CD4-positive, alpha-beta T cell (primary cell): ENCODE data around the gene PITX1. TPM values are rescaled to one million over a fixed set of nuclear protein-coding genes. Genes with fewer than 3 reads are reported as not detected.

ENCODE experiments used
- ATAC-seq: fragments of 200-7000 bp; cut with Tn5 transposase; one replicate; pipeline ENCODE4 v1.10.0; 2022; ENCODE audit warnings: mild to moderate bottlenecking; ENCODE audit not compliant: poor library complexity
- CTCF ChIA-PET: fragments of 350-600 bp; sonication (Branson Sonifier 250); formaldehyde crosslinking; loops from one replicate; lab custom pipeline; 2021; ENCODE audit warnings: antibody characterized with exemption, inconsistent platforms; lab: Charles Lee
- POLR2A ChIA-PET: fragments of 350-600 bp; sonication (Branson Sonifier 250); formaldehyde crosslinking; loops from one replicate; lab custom pipeline; 2021; ENCODE audit warnings: antibody characterized with exemption, inconsistent platforms; lab: Charles Lee
- DNase-seq, 14 experiments: peaks; one replicate each; pipeline ENCODE4 v3.0.0-alpha.2; 2013 to 2020; ENCODE audit warnings: mixed read lengths in 2 of 14
- H3K27ac ChIP-seq, 2 donors: one replicate each; pipeline versions ENCODE4 v1.5.1 to v1.7.0; 2013; ENCODE audit warnings: low read length in 2 of 2, low read depth in 1 of 2, mild to moderate bottlenecking in 1 of 2
- H3K27me3 ChIP-seq, 2 experiments: 1 replicate in 1 of 2; 2 replicates in 1 of 2; pipeline versions ENCODE4 v1.6.1 to v1.7.0; 2013; ENCODE audit warnings: low read length in 2 of 2, control low read depth in 1 of 2, mild to moderate bottlenecking in 1 of 2, moderate library complexity in 1 of 2; ENCODE audit not compliant: insufficient read depth in 2 of 2, control insufficient read depth in 1 of 2
- H3K36me3 ChIP-seq: one replicate; pipeline ENCODE4 v1.6.1; 2013; ENCODE audit warnings: low read length, control low read depth; ENCODE audit not compliant: insufficient read depth
- H3K4me1 ChIP-seq: one replicate; pipeline ENCODE4 v1.6.1; 2013; ENCODE audit warnings: low read length, control low read depth; ENCODE audit not compliant: insufficient read depth
- H3K4me3 ChIP-seq: one replicate; pipeline ENCODE4 v1.5.1; 2013; ENCODE audit warnings: mild to moderate bottlenecking, low read length, moderate library complexity
- H3K9me3 ChIP-seq, 2 experiments: 1 replicate in 1 of 2; 2 replicates in 1 of 2; pipeline versions ENCODE4 v1.6.1 to v1.7.0; 2013; ENCODE audit warnings: low read length in 2 of 2, mild to moderate bottlenecking in 2 of 2, control low read depth in 1 of 2, moderate library complexity in 1 of 2; ENCODE audit not compliant: control insufficient read depth in 1 of 2, insufficient read depth in 1 of 2
- H3K27ac Mint-ChIP-seq: one replicate; pipeline ENCODE4 v1.8.0; 2020; ENCODE audit warnings: mixed read lengths
- H3K27me3 Mint-ChIP-seq: one replicate; pipeline ENCODE4 v1.8.0; 2021; ENCODE audit warnings: mixed read lengths
- H3K36me3 Mint-ChIP-seq: one replicate; pipeline ENCODE4 v1.8.0; 2021; ENCODE audit warnings: low read depth, mixed read lengths
- H3K4me1 Mint-ChIP-seq: one replicate; pipeline ENCODE4 v1.8.0; 2021; ENCODE audit warnings: low read depth, mixed read lengths
- H3K4me3 Mint-ChIP-seq: one replicate; pipeline ENCODE4 v1.8.0; 2020; ENCODE audit warnings: mild to moderate bottlenecking, mixed read lengths
- H3K9me3 Mint-ChIP-seq: one replicate; pipeline ENCODE4 v1.8.0; 2020; ENCODE audit warnings: mixed read lengths
- CTCF ChIP-seq: fragments of 200-600 bp; IDR thresholded peaks from one replicate; pipeline ENCODE4 v1.8.0; 2022; ENCODE audit warnings: antibody characterized with exemption, mild to moderate bottlenecking
- intact Hi-C, 2 experiments: fragments of 100-400 bp; cut with DNase I in 1 of 2; cut with micrococcal nuclease in 1 of 2; formaldehyde crosslinking; loops; one replicate each; pipeline versions ENCODE4 v1.15.1 to v1.9.0; 2023 to 2025; cut with DNase I, micrococcal nuclease
- total RNA-seq, 174 experiments: library from RNA in 2 of 174; stranded (reverse) in 2 of 174; gene quantifications; one replicate each; pipeline ENCODE4 v1.2.3 and lab custom pipeline; 2021 to 2026

Gene PITX1
- total RNA-seq, 2 experiments from 2014 or later: not detected

DNA sequence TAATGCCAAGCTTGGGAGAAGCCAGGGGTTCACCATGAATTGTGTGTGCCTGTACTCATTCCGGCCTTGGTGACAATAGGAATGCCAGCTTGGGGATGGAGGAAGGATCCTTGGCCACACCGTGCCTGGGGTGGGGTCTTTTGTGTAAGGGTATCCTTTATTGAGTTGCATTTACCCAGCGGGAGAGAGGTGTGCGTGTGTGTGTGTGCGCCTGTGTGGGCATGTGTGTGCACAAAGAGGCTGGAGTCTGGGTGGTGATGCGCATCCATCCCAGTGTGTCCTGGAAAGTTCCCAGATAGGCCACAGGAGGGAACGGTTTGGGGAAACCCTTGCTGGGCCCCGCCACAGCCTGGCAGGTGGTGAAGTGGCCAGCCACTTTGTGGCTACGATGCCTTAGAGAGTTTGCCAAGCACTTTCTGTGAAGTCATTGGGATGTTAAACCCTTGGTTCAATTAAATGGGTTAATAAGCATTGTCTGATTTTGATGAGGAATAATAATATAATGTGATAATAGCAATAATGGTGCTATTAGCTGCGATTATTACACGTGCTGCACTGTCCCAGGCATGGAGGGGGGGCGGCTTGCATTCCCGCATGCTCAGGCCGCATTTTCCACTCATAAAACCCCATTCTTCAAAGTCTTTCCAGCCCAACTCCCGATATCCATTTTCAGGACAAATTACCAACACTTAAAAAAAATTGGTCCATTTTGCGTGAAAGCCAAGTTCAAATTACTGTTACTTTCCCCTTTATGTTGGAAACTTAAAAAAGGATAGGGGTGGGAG is 13.7 kb downstream of the PITX1 start:
- ChIA-PET POLR2A (no interaction called here), CTCF (no interaction called here)
- no peaks in the 10 kb centered on the region for H3K36me3 Mint-ChIP-seq
- no peak overlapping the region for H3K27ac ChIP-seq
- no peak overlapping the region for H3K4me3 ChIP-seq
- H3K27me3 ChIP-seq: no peaks in the 10 kb centered on the region
- H3K9me3 Mint-ChIP-seq: no peaks in the 10 kb centered on the region
- DNase-seq (peak in 1 of 14 experiments; percentile 26), ATAC-seq (no peak)
- no peaks in the 10 kb centered on the region for H3K36me3 ChIP-seq
- peaks cover 7% of the 10 kb centered on the region for H3K27me3 Mint-ChIP-seq
- H3K9me3 ChIP-seq: no peaks in the 10 kb centered on the region
- no peak overlapping the region for H3K4me3 Mint-ChIP-seq
- no peak for TF ChIP-seq CTCF
- H3K4me1 Mint-ChIP-seq: no peaks in the 10 kb centered on the region
- intact Hi-C loops: no loop called here
- no peaks in the 10 kb centered on the region for H3K4me1 ChIP-seq
- no peak overlapping the region for H3K27ac Mint-ChIP-seq

DNA sequence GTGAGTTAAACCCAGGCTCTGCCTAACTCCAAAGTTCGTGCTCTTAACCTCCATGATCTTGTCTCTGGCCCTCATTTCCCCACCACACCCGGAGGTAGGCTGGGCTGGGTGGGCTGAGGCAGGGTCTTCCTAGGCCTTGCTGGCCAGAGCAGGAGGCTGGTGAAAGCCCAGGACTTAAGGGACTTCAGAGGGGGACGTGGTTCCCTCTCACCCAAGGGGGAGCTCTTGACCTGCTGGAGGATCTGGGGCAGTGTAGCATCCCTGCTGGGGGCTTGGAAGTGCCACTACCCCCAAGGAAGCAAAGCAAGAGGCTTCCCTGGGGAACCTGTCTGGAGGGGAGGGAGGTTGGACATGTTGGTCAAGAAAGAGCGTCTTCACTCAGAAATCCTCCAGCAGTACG is 14.7 kb downstream of the PITX1 start:
- Mint-ChIP-seq H3K9me3 (no peaks in the 10 kb centered on the region), H3K27me3 (peaks cover 4% of the 10 kb centered on the region), H3K36me3 (no peaks in the 10 kb centered on the region), H3K4me1 (no peaks in the 10 kb centered on the region), H3K27ac (no peak overlapping the region), H3K4me3 (no peak overlapping the region)
- no peaks in the 10 kb centered on the region for H3K4me1 ChIP-seq
- no peak overlapping the region for H3K4me3 ChIP-seq
- ChIA-PET CTCF (no interaction called here), POLR2A (no interaction called here)
- peak in 1 of 14 experiments; percentile 17 for DNase-seq
- no peaks in the 10 kb centered on the region for H3K9me3 ChIP-seq
- H3K27ac ChIP-seq: no peak overlapping the region
- TF ChIP-seq CTCF: no peak
- intact Hi-C loops: no loop called here
- no peaks in the 10 kb centered on the region for H3K27me3 ChIP-seq
- no peaks in the 10 kb centered on the region for H3K36me3 ChIP-seq
- no peak for ATAC-seq

- intact Hi-C loops: no loop called here
- CTCF ChIA-PET: no interaction called here
- H3K36me3 Mint-ChIP-seq: no peaks in the 10 kb centered on the region
Observed at GRCh38 chr5:135018457-135018856, 15.6 kb downstream of the PITX1 start.

More at GRCh38 chr5:135018457-135018856, 15.6 kb downstream of the PITX1 start:
- no peak for TF ChIP-seq CTCF
- Mint-ChIP-seq H3K9me3 (no peaks in the 10 kb centered on the region), H3K4me1 (no peaks in the 10 kb centered on the region), H3K27me3 (peaks cover 4% of the 10 kb centered on the region), H3K27ac (no peak overlapping the region), H3K4me3 (no peak overlapping the region)
- Histone ChIP-seq H3K4me1 (no peaks in the 10 kb centered on the region), H3K9me3 (no peaks in the 10 kb centered on the region), H3K36me3 (no peaks in the 10 kb centered on the region), H3K4me3 (no peak overlapping the region), H3K27ac (no peak overlapping the region), H3K27me3 (no peaks in the 10 kb centered on the region)
- ATAC-seq (no peak), DNase-seq (peak in 1 of 14 experiments; percentile 8)
- POLR2A ChIA-PET: no interaction called here
